K562 (cell line): ENCODE data around the gene SLC35F2.

Experiments
- BHLHE40 ChIP-seq: IDR thresholded peaks from 2 replicates; pipeline ENCODE4 v1.6.1; 2011; ENCODE audit warnings: low read length, improper control_type of control experiment
- EP300 ChIP-seq: IDR thresholded peaks from 2 replicates; pipeline ENCODE4 v1.6.1; 2012; ENCODE audit warnings: low read length, improper control_type of control experiment
- RAD21 ChIP-seq, 2 experiments: fragments of 250-450 bp in 1 of 2; fragments of 450-650 bp in 1 of 2; sonication (Bioruptor Pico) in 1 of 2; formaldehyde crosslinking in 1 of 2; IDR thresholded peaks in 1 of 2; conservative IDR thresholded peaks in 1 of 2; 2 replicates each; pipeline versions ENCODE4 v1.4.0 to v1.8.0; 2020 to 2022; ENCODE audit warnings: mild to moderate bottlenecking in 2 of 2, moderate library complexity in 1 of 2
- TAF1 ChIP-seq: IDR thresholded peaks from 2 replicates; pipeline ENCODE4 v1.6.1; 2011; ENCODE audit warnings: mild to moderate bottlenecking, low read length, moderate library complexity; ENCODE audit not compliant: insufficient read depth, control insufficient read depth, severe bottlenecking; ENCODE audit errors: extremely low read depth
- TF ChIP-seq, protein P1 (sequence below): IDR thresholded peaks from 2 replicates; pipeline ENCODE4 v1.6.1; 2014; ENCODE audit warnings: antibody characterized with exemption

DNA sequence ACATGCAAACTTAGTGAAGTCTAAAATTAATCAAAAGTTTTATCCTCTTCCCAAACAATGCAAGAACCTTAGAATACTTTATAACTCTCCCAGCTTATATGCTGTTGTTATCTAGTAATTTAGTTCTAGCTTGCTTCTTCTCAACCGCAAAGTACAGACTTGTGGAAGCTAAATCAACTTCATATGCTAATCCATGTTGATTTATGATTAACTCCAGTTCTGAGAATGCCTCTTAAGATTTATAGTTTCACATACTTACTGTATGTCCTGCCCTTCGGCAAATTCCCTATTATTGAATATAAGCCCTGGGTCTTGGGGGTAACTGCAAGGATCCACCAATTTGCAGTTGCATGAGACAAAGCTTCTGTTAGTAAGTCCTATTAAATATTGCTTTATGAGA lies 17.6 kb upstream of the SLC35F2 start:
- TF ChIP-seq BHLHE40 (no peak), RAD21 (CRISPR knock-in tag; conservative IDR thresholded peaks at IDR 0.05 in 1 of 2, IDR thresholded peaks at IDR 0.05 in 1 of 2) (no peak), EP300 (no peak), TAF1 (no peak)
- TF ChIP-seq, protein P1, sequence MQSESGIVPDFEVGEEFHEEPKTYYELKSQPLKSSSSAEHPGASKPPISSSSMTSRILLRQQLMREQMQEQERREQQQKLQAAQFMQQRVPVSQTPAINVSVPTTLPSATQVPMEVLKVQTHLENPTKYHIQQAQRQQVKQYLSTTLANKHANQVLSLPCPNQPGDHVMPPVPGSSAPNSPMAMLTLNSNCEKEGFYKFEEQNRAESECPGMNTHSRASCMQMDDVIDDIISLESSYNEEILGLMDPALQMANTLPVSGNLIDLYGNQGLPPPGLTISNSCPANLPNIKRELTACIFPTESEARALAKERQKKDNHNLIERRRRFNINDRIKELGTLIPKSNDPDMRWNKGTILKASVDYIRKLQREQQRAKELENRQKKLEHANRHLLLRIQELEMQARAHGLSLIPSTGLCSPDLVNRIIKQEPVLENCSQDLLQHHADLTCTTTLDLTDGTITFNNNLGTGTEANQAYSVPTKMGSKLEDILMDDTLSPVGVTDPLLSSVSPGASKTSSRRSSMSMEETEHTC: no peak
